GM12878 (cell line): Measurements from ENCODE around the gene RIMBP2.

Experiments used
- ASH2L ChIP-seq: fragments of 300-600, 200-600 bp; sonication (generic); IDR thresholded peaks from 2 replicates; pipeline ENCODE4 v1.6.1; 2017; ENCODE audit warnings: low read depth, mild to moderate bottlenecking, borderline replicate concordance
- ATF7 ChIP-seq: fragments of 450-650 bp; IDR thresholded peaks from 2 replicates; pipeline ENCODE4 v1.6.1; 2016; ENCODE audit warnings: low read depth, mild to moderate bottlenecking
- EGR1 ChIP-seq, 2 experiments: IDR thresholded peaks; 1 replicate in 1 of 2; 2 replicates in 1 of 2; pipeline ENCODE4 v1.6.1; 2011 to 2012; ENCODE audit warnings: low read depth in 2 of 2, low read length in 2 of 2, borderline replicate concordance in 1 of 2, mild to moderate bottlenecking in 1 of 2, moderate library complexity in 1 of 2
- EP300 ChIP-seq, 2 experiments: fragments of 150-350 bp in 1 of 2; IDR thresholded peaks; 2 replicates each; pipeline ENCODE4 v1.6.1; 2011 to 2012; ENCODE audit warnings: low read depth in 2 of 2, low read length in 2 of 2, borderline replicate concordance in 1 of 2, improper control_type of control experiment in 1 of 2, inconsistent platforms in 1 of 2; ENCODE audit not compliant: control insufficient read depth in 1 of 2
- ESRRA ChIP-seq: IDR thresholded peaks from 2 replicates; pipeline ENCODE4 v1.6.1; 2012; ENCODE audit warnings: mild to moderate bottlenecking, low read length, improper control_type of control experiment
- EZH2 ChIP-seq: IDR thresholded peaks from 2 replicates; pipeline ENCODE4 v1.6.1; 2012; ENCODE audit warnings: low read depth, mild to moderate bottlenecking, control low read depth, inconsistent platforms, low read length, borderline replicate concordance; ENCODE audit not compliant: control insufficient read depth
- MAX ChIP-seq: IDR thresholded peaks from 2 replicates; pipeline ENCODE4 v1.6.1; 2012; ENCODE audit warnings: low read depth, low read length, improper control_type of control experiment
- RAD51 ChIP-seq: fragments of 450-650 bp; IDR thresholded peaks from 2 replicates; pipeline ENCODE4 v1.6.1; 2016; ENCODE audit warnings: moderate library complexity, mild to moderate bottlenecking, inconsistent platforms
- RBBP5 ChIP-seq: fragments of 200-600 bp; sonication (generic); conservative IDR thresholded peaks from 2 replicates; pipeline ENCODE4 v1.6.1; 2016
- SREBF1 ChIP-seq: IDR thresholded peaks from 2 replicates; pipeline ENCODE4 v1.6.1; 2012; ENCODE audit warnings: mild to moderate bottlenecking, low read length
- SUZ12 ChIP-seq: fragments of 200-600 bp; sonication (generic); IDR thresholded peaks from one replicate; pipeline ENCODE4 v1.6.1; 2018; ENCODE audit warnings: antibody characterized with exemption, mild to moderate bottlenecking; ENCODE audit not compliant: unreplicated experiment
- TAF1 ChIP-seq: IDR thresholded peaks from 2 replicates; pipeline ENCODE4 v1.6.1; 2011; ENCODE audit warnings: mild to moderate bottlenecking, low read depth, low read length, borderline replicate concordance
- TF ChIP-seq, protein P1 (sequence below), 3 experiments: IDR thresholded peaks in 2 of 3; conservative IDR thresholded peaks in 1 of 3; 2 replicates each; pipeline ENCODE4 v1.5.1; 2011; ENCODE audit warnings: low read depth in 3 of 3, low read length in 3 of 3, mild to moderate bottlenecking in 3 of 3, control low read depth in 2 of 3, moderate library complexity in 2 of 3, inconsistent platforms in 1 of 3, mixed read lengths in 1 of 3; ENCODE audit not compliant: control insufficient read depth in 2 of 3, insufficient read depth in 1 of 3; ENCODE audit errors: extremely low read depth in 1 of 3
- TF ChIP-seq, protein P2 (sequence below): IDR thresholded peaks from 2 replicates; pipeline ENCODE4 v1.6.1; 2012; ENCODE audit warnings: low read depth, low read length, improper control_type of control experiment

- TF ChIP-seq RBBP5 (no peak), EGR1 (IDR thresholded peaks at IDR 0.05; ENCODE audit: borderline replicate concordance in 1 of 2, low read depth in 2 of 2, low read length in 2 of 2) (no peak), EZH2 (no peak), EP300 (IDR thresholded peaks at IDR 0.05; ENCODE audit: borderline replicate concordance in 1 of 2, control insufficient read depth in 1 of 2, low read depth in 2 of 2, low read length in 2 of 2) (no peak), MAX (no peak), TAF1 (no peak), ESRRA (no peak), ATF7 (no peak), RAD51 (no peak), ASH2L (no peak), SUZ12 (no peak), SREBF1 (no peak)
- TF ChIP-seq, protein P1, sequence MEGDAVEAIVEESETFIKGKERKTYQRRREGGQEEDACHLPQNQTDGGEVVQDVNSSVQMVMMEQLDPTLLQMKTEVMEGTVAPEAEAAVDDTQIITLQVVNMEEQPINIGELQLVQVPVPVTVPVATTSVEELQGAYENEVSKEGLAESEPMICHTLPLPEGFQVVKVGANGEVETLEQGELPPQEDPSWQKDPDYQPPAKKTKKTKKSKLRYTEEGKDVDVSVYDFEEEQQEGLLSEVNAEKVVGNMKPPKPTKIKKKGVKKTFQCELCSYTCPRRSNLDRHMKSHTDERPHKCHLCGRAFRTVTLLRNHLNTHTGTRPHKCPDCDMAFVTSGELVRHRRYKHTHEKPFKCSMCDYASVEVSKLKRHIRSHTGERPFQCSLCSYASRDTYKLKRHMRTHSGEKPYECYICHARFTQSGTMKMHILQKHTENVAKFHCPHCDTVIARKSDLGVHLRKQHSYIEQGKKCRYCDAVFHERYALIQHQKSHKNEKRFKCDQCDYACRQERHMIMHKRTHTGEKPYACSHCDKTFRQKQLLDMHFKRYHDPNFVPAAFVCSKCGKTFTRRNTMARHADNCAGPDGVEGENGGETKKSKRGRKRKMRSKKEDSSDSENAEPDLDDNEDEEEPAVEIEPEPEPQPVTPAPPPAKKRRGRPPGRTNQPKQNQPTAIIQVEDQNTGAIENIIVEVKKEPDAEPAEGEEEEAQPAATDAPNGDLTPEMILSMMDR (IDR thresholded peaks at IDR 0.05 in 2 of 3, conservative IDR thresholded peaks at IDR 0.05 in 1 of 3; ENCODE audit: control insufficient read depth in 2 of 3, extremely low read depth in 1 of 3, insufficient read depth in 1 of 3, low read depth in 3 of 3, low read length in 3 of 3): no peak
- TF ChIP-seq, protein P2, sequence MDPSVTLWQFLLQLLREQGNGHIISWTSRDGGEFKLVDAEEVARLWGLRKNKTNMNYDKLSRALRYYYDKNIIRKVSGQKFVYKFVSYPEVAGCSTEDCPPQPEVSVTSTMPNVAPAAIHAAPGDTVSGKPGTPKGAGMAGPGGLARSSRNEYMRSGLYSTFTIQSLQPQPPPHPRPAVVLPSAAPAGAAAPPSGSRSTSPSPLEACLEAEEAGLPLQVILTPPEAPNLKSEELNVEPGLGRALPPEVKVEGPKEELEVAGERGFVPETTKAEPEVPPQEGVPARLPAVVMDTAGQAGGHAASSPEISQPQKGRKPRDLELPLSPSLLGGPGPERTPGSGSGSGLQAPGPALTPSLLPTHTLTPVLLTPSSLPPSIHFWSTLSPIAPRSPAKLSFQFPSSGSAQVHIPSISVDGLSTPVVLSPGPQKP: no peak
These were observed 160.9 kb downstream of the RIMBP2 start for GRCh38 chr12:130555221-130555620.
